NCI-H1436 (cell line): ENCODE results near the gene CHRM4.
A peak's percentile ranks its signal among the peaks of the same experiment; 100 is the strongest.

Experiments
- DNase-seq: peaks from one replicate; lab custom pipeline; 2025; lab: John Stamatoyannopoulos, UW

Gene CHRM4

DNA sequence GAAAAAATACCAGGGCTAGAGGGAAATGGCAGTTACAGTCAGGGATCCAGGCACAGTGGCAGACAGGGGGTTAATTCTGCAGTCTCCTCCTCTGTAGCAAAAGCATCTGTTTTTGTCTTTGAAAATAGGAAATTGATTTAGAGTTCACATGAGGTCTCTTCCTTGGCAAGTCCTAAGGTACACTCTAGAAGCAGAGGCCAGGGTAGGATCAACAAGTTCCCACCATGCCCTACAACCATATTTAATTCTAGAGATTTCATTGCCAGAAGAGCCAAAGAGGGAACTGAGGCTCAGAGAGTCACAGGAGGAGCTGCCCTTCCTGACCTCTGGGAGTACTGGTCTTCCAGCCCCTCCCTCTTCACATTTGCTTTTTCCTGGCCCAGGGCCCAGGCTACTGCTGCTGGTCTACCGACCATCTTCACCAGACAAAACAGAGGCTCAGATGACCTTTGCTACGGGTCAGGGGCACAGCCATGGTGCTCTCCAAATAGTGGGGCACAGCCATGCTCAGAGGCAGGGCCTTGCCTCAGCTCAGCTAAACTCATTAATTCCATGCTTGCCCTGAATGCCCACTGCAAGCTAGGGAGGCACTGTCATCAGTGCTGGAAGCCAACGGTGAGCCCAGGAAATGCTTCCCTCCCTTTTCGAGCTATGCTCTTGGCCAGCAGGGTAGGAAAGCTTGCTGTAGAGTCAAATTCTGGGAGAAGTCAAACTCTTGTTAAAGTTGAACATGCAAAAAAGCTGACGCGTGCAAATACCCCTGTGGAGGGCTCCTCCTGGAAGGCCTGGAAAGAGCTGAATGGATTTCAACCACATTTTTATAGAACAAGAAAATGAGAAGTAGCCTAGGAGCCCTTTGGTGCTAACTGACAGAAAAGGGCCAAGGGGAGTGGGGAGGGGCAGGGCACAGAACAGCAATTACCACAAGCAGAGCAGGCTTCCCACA lies 11.7 kb upstream of the CHRM4 start:
- no peak for DNase-seq

GRCh38 chr11:46397526-46397925 lies 6.0 kb upstream of the CHRM4 start:
- no peak for DNase-seq

- no peak for DNase-seq
Measured at GRCh38 chr11:46393759-46394158, 2.2 kb upstream of the CHRM4 start.

GRCh38 chr11:46393231-46393616 lies 1.6 kb upstream of the CHRM4 start:
- DNase-seq, result no peak

- peak; percentile 79 for DNase-seq
Measured at GRCh38 chr11:46392421-46393230, 1.1 kb upstream of the CHRM4 start.

- no peak for DNase-seq
Measured at GRCh38 chr11:46391186-46391577, 394 bp downstream of the CHRM4 start.

GRCh38 chr11:46390331-46391171 lies 1.0 kb downstream of the CHRM4 start:
- DNase-seq, result no peak

- no peak for DNase-seq
Measured at GRCh38 chr11:46389450-46390330, 1.9 kb downstream of the CHRM4 start.

- no peak for DNase-seq
Measured at GRCh38 chr11:46388619-46389449, 2.7 kb downstream of the CHRM4 start.

- DNase-seq, result no peak
Measured at GRCh38 chr11:46387919-46388618, 3.5 kb downstream of the CHRM4 start.

- DNase-seq, result no peak
Measured at GRCh38 chr11:46387456-46387855, 4.1 kb downstream of the CHRM4 start.

GRCh38 chr11:46386674-46387073 lies 4.9 kb downstream of the CHRM4 start:
- no peak for DNase-seq

GRCh38 chr11:46386005-46386578 lies 5.5 kb downstream of the CHRM4 start:
- no peak for DNase-seq

GRCh38 chr11:46385169-46386004 lies 6.2 kb downstream of the CHRM4 start:
- no peak for DNase-seq

DNA sequence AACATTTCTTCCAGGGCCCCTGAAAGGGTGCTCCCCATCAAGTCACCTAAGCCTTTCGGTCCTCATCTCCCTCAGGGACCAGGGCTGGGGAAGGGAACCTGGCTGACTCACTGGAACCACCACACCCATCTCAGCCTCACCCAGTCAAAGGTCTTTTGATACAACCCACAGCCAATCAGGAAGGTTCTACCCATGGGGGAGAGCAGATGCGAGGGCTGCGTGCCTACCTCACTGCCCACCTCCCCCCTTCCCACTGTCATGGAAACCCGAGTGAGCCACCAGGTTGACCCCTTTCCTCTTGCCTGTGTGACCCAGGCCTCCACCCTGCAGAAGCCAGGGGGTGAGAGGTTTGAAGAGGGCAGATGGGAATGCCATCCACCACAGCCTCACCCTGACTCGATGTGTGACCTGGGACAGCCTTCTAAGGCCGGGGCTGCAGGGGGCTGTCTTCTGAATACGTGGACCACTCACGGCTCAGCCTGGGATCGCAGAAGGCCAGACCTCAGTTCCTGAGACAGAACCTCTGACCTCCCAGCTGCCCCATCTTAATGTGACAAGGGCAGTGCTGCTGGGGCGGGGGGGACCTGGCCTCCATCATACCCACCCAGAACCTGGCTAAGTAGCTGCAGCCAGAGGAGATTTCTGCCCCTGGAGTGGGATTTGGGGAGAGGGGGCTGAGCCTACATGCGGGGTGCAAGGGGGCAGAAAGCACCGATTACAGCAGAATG lies 7.4 kb downstream of the CHRM4 start:
- DNase-seq, result peak; percentile 27

- no peak for DNase-seq
Measured at GRCh38 chr11:46383404-46383758, 8.2 kb downstream of the CHRM4 start.

GRCh38 chr11:46382646-46383403 lies 8.8 kb downstream of the CHRM4 start:
- DNase-seq, result peak; percentile 46
